NCI-H345 treated with DMSO at 0.1 percent for 48 hours (cell line): ENCODE results near the gene ZNF300.
"Not testable (repeated sequence)": the region's sequence is repeated elsewhere in the genome, so short reads cannot be mapped to it uniquely, and the experiment has no call there.

Source experiments
- DNase-seq: peaks from one replicate; lab custom pipeline; 2025; ENCODE audit not compliant: unreplicated experiment; lab: John Stamatoyannopoulos, UW

The ZNF300 gene

GRCh38 chr5:150904479-150905311 is at the start of gene ZNF300:
ZNF300 (minus strand) TSS chr5:150904980; CDS start chr5:150903155, 1,825 bp downstream.
- DNase-seq: peak; percentile 8

GRCh38 chr5:150948539-150948938 is 43.8 kb upstream of the ZNF300 start:
- no peak for DNase-seq

- no peak for DNase-seq
These were observed 41.6 kb upstream of the ZNF300 start for GRCh38 chr5:150946351-150946905.

- no peak for DNase-seq
These were observed 41.2 kb upstream of the ZNF300 start for GRCh38 chr5:150945947-150946346.

- DNase-seq: no peak
These were observed 40.7 kb upstream of the ZNF300 start for GRCh38 chr5:150945486-150945885.

GRCh38 chr5:150931368-150931965 is 26.7 kb upstream of the ZNF300 start:
- no peak for DNase-seq

- no peak for DNase-seq
These were observed 13.8 kb upstream of the ZNF300 start for GRCh38 chr5:150918613-150919012.

- no peak for DNase-seq
These were observed 7.6 kb upstream of the ZNF300 start for GRCh38 chr5:150912312-150912814.

GRCh38 chr5:150905312-150905683 is 518 bp upstream of the ZNF300 start:
- no peak for DNase-seq

GRCh38 chr5:150901446-150901845 is 3.3 kb downstream of the ZNF300 start:
- DNase-seq: no peak

GRCh38 chr5:150895431-150896428 is 9.1 kb downstream of the ZNF300 start:
- DNase-seq: no peak

GRCh38 chr5:150879358-150879757 is 25.4 kb downstream of the ZNF300 start:
- no peak for DNase-seq

GRCh38 chr5:150862070-150862469 is 42.7 kb downstream of the ZNF300 start:
- DNase-seq: no peak

GRCh38 chr5:150860246-150860821 is 44.4 kb downstream of the ZNF300 start:
- DNase-seq: no peak

GRCh38 chr5:150856700-150857099 is 48.1 kb downstream of the ZNF300 start:
- DNase-seq: not testable (repeated sequence)

GRCh38 chr5:150853561-150853960 is 51.2 kb downstream of the ZNF300 start:
- no peak for DNase-seq

GRCh38 chr5:150851039-150851438 is 53.7 kb downstream of the ZNF300 start:
- no peak for DNase-seq

- no peak for DNase-seq
These were observed 56.5 kb downstream of the ZNF300 start for GRCh38 chr5:150848271-150848670.

- no peak for DNase-seq
These were observed 57.5 kb downstream of the ZNF300 start for GRCh38 chr5:150847334-150847695.

- DNase-seq: peak; percentile 49
These were observed 58.0 kb downstream of the ZNF300 start for GRCh38 chr5:150846654-150847333.
